IMR-90 (cell line): ENCODE data around the gene MAGEA1. TPM values are rescaled to one million over a fixed set of nuclear protein-coding genes. Genes with fewer than 3 reads are reported as not detected.

Source experiments
- ATAC-seq: fragments of 200-7000 bp; cut with Tn5 transposase; 2 replicates; pipeline ENCODE4 v1.9.1; 2020; ENCODE audit warnings: low read depth, mild to moderate bottlenecking, moderate library complexity
- BruUV-seq: library from RNA; stranded (reverse); fragments of 400-500 nt; replicated peaks from 2 replicates; lab custom pipeline; 2021; lab: Mats Ljungman, UMichigan
- CTCF ChIA-PET: fragments of 300-600 bp; formaldehyde crosslinking; extraction: SDS; loops from one replicate; lab custom pipeline; 2021; ENCODE audit warnings: antibody characterized with exemption; lab: Yijun Ruan, JAX
- POLR2A ChIA-PET: fragments of 300-600 bp; sonication (Branson Sonifier 250); formaldehyde crosslinking; loops from one replicate; lab custom pipeline; 2022; ENCODE audit warnings: antibody characterized with exemption; ENCODE audit not compliant: unreplicated experiment; lab: Charles Lee
- DNase-seq: peaks from one replicate; pipeline ENCODE4 v3.0.0; 2013
- H2AFZ ChIP-seq: replicated peaks from 2 replicates; pipeline ENCODE3; 2013; ENCODE audit warnings: low read length, mild to moderate bottlenecking; ENCODE audit not compliant: poor library complexity
- H2AK5ac ChIP-seq: 2 replicates; pipeline ENCODE4 v1.6.1; 2013; ENCODE audit warnings: low read depth, low read length, inconsistent platforms
- H2AK9ac ChIP-seq: replicated peaks from 2 replicates; pipeline ENCODE3; 2013; ENCODE audit warnings: mild to moderate bottlenecking, low read depth, low read length, moderate library complexity; ENCODE audit not compliant: poor library complexity
- H2BK120ac ChIP-seq: 2 replicates; pipeline ENCODE4 v1.6.1; 2013; ENCODE audit warnings: low read depth, low read length, inconsistent platforms
- H2BK15ac ChIP-seq: 3 replicates; pipeline ENCODE4 v1.6.1; 2013; ENCODE audit warnings: low read depth, low read length, inconsistent platforms
- H2BK20ac ChIP-seq: 2 replicates; pipeline ENCODE4 v1.6.1; 2013; ENCODE audit warnings: low read depth, mild to moderate bottlenecking, inconsistent platforms, low read length, moderate library complexity
- H2BK5ac ChIP-seq: 2 replicates; pipeline ENCODE4 v1.6.1; 2013; ENCODE audit warnings: mild to moderate bottlenecking, low read depth, low read length, inconsistent platforms; ENCODE audit not compliant: poor library complexity, severe bottlenecking
- H3K14ac ChIP-seq: replicated peaks from 2 replicates; pipeline ENCODE4 v1.6.1; 2013; ENCODE audit warnings: low read depth, low read length, inconsistent platforms
- H3K18ac ChIP-seq: 2 replicates; pipeline ENCODE4 v1.6.1; 2013; ENCODE audit warnings: low read depth, low read length, control low read depth
- H3K23ac ChIP-seq: 2 replicates; pipeline ENCODE4 v1.6.1; 2013; ENCODE audit warnings: low read depth, low read length, inconsistent platforms
- H3K27ac ChIP-seq: 2 replicates; pipeline ENCODE4 v1.5.1; 2013; ENCODE audit warnings: mild to moderate bottlenecking, control low read depth, low read length; ENCODE audit not compliant: insufficient read depth
- H3K27me3 ChIP-seq: 2 replicates; pipeline ENCODE4 v1.6.1; 2013; ENCODE audit warnings: low read length; ENCODE audit not compliant: control insufficient read depth, insufficient read depth
- H3K36me3 ChIP-seq: 2 replicates; pipeline ENCODE4 v1.6.1; 2013; ENCODE audit warnings: low read length, mixed read lengths; ENCODE audit not compliant: control insufficient read depth, insufficient read depth
- H3K4ac ChIP-seq: 2 replicates; pipeline ENCODE4 v1.6.1; 2013; ENCODE audit warnings: low read depth, low read length, inconsistent platforms
- H3K4me1 ChIP-seq: 2 replicates; pipeline ENCODE4 v1.6.1; 2013; ENCODE audit warnings: low read length, mixed read lengths; ENCODE audit not compliant: control insufficient read depth, insufficient read depth
- H3K4me2 ChIP-seq: 2 replicates; pipeline ENCODE4 v1.6.1; 2013; ENCODE audit warnings: low read depth, mild to moderate bottlenecking, control low read depth, low read length, moderate library complexity
- H3K4me3 ChIP-seq: 2 replicates; pipeline ENCODE4 v1.5.1; 2013; ENCODE audit warnings: low read depth, mild to moderate bottlenecking, control low read depth, low read length, moderate library complexity; ENCODE audit not compliant: insufficient read depth
- H3K56ac ChIP-seq: 2 replicates; pipeline ENCODE4 v1.6.1; 2013; ENCODE audit warnings: low read length, inconsistent platforms; ENCODE audit not compliant: insufficient read depth; ENCODE audit errors: extremely low read depth
- H3K79me1 ChIP-seq, 2 experiments: 2 replicates each; pipeline ENCODE4 v1.6.1; 2013; ENCODE audit warnings: low read length in 2 of 2, inconsistent platforms in 1 of 2, low read depth in 1 of 2
- H3K9ac ChIP-seq: 2 replicates; pipeline ENCODE4 v1.6.1; 2013; ENCODE audit warnings: low read depth, low read length, control low read depth
- H3K9me1 ChIP-seq: 2 replicates; pipeline ENCODE4 v1.6.1; 2013; ENCODE audit warnings: low read length, inconsistent platforms; ENCODE audit not compliant: insufficient read depth
- H3K9me3 ChIP-seq: 2 replicates; pipeline ENCODE4 v1.6.1; 2013; ENCODE audit warnings: low read length; ENCODE audit not compliant: control insufficient read depth, insufficient read depth
- H4K20me1 ChIP-seq: 2 replicates; pipeline ENCODE4 v1.6.1; 2013; ENCODE audit warnings: low read length, inconsistent platforms; ENCODE audit not compliant: insufficient read depth
- H4K5ac ChIP-seq: 2 replicates; pipeline ENCODE4 v1.6.1; 2013; ENCODE audit warnings: mild to moderate bottlenecking, low read depth, low read length, control low read depth
- H4K8ac ChIP-seq, 2 experiments: 2 replicates each; pipeline ENCODE4 v1.6.1; 2013; ENCODE audit warnings: low read depth in 2 of 2, low read length in 2 of 2, control low read depth in 1 of 2, inconsistent platforms in 1 of 2
- H4K91ac ChIP-seq: 2 replicates; pipeline ENCODE4 v1.6.1; 2013; ENCODE audit warnings: low read depth, low read length, inconsistent platforms; ENCODE audit not compliant: insufficient read depth
- CHD1 ChIP-seq: IDR thresholded peaks from 2 replicates; pipeline ENCODE4 v1.6.1; 2012; ENCODE audit warnings: low read depth, low read length, improper control_type of control experiment
- CTCF ChIP-seq: conservative IDR thresholded peaks from 2 replicates; pipeline ENCODE4 v1.5.1; 2012; ENCODE audit warnings: mild to moderate bottlenecking, low read depth, low read length, improper control_type of control experiment
- ELK1 ChIP-seq: fragments of 150-350 bp; IDR thresholded peaks from 2 replicates; pipeline ENCODE4 v1.6.1; 2016; ENCODE audit warnings: low read depth, mild to moderate bottlenecking, low read length, moderate library complexity, borderline replicate concordance
- FOS ChIP-seq: fragments of 150-350 bp; IDR thresholded peaks from 2 replicates; pipeline ENCODE4 v1.6.1; 2016; ENCODE audit warnings: low read depth, low read length
- MAFK ChIP-seq: IDR thresholded peaks from 2 replicates; pipeline ENCODE4 v1.6.1; 2012; ENCODE audit warnings: low read depth, low read length, improper control_type of control experiment
- MAZ ChIP-seq: IDR thresholded peaks from 2 replicates; pipeline ENCODE4 v1.6.1; 2012; ENCODE audit warnings: low read depth, mild to moderate bottlenecking, low read length, improper control_type of control experiment, moderate library complexity, borderline replicate concordance
- MXI1 ChIP-seq: IDR thresholded peaks from 2 replicates; pipeline ENCODE4 v1.6.1; 2012; ENCODE audit warnings: low read depth, mild to moderate bottlenecking, low read length, moderate library complexity, borderline replicate concordance
- NFE2L2 ChIP-seq: fragments of 150-350 bp; IDR thresholded peaks from 2 replicates; pipeline ENCODE4 v1.6.1; 2016; ENCODE audit warnings: low read depth, mild to moderate bottlenecking, low read length
- POLR2A ChIP-seq: IDR thresholded peaks from 2 replicates; pipeline ENCODE4 v1.6.1; 2012; ENCODE audit warnings: mild to moderate bottlenecking, low read depth, low read length
- RAD21 ChIP-seq: IDR thresholded peaks from 2 replicates; pipeline ENCODE4 v1.6.1; 2012; ENCODE audit warnings: low read length, improper control_type of control experiment
- RCOR1 ChIP-seq: IDR thresholded peaks from 2 replicates; pipeline ENCODE4 v1.6.1; 2012; ENCODE audit warnings: mild to moderate bottlenecking, low read length, improper control_type of control experiment; ENCODE audit not compliant: insufficient replicate concordance
- RFX5 ChIP-seq: IDR thresholded peaks from 2 replicates; pipeline ENCODE4 v1.8.0; 2012; ENCODE audit warnings: low read depth, mild to moderate bottlenecking, low read length, moderate library complexity
- SMC3 ChIP-seq: fragments of 150-350 bp; IDR thresholded peaks from 2 replicates; pipeline ENCODE4 v1.6.1; 2016; ENCODE audit warnings: low read depth, mild to moderate bottlenecking, antibody characterized with exemption, low read length, moderate library complexity
- WGBS, 2 experiments: methylation state at CpG; one replicate each; pipeline versions ENCODE4 v1.1.5 to v1.1.7; 2013; ENCODE audit warnings: missing lambda C conversion rate in 2 of 2; ENCODE audit not compliant: insufficient read length in 1 of 2; ENCODE audit errors: extremely low coverage in 2 of 2; 5-methylcytosine and 5-hydroxymethylcytosine counted together
- dilution Hi-C: fragments of 300-500 bp; cut with HindIII; formaldehyde crosslinking; loops from one replicate; pipeline ENCODE4 v1.14.3; 2018; ENCODE audit warnings: low sequenced_read_pairs; ENCODE audit not compliant: unreplicated experiment
- in situ Hi-C: fragments of 300-500 bp; cut with MboI; formaldehyde crosslinking; loops from 3 replicates; pipeline ENCODE4 v1.14.3; 2019; ENCODE audit warnings: low sequenced_read_pairs, inconsistent platforms, mixed read lengths
- intact Hi-C: fragments of 100-400 bp; cut with micrococcal nuclease; formaldehyde crosslinking; loops from 2 replicates; pipeline ENCODE4 v1.10.0; 2022
- polyA plus RNA-seq, 3 experiments: library from polyadenylated mRNA; depleted of rRNA; stranded (reverse); fragments of >200 nt; gene quantifications; 2 replicates each; pipeline ENCODE4 v1.2.3, GENCODE V29; 2012; ENCODE audit warnings: low replicate concordance in 1 of 3
- total RNA-seq: library from RNA; depleted of rRNA; stranded (reverse); fragments of >200 nt; gene quantifications from 2 replicates; pipeline ENCODE4 v1.2.3, GENCODE V29; 2012

MAGEA1 gene
- total and polyA plus RNA-seq, 2 of the 4 experiments (the other 2 are of a cell fraction): not detected

GRCh38 chrX:153200462-153200861 lies 21.4 kb downstream of the MAGEA1 start:
- H3K23ac ChIP-seq: no peak overlapping the region
- H3K27ac ChIP-seq: no peak overlapping the region
- H3K9me3 ChIP-seq: peaks cover 2% of the 10 kb centered on the region; the same call in 1 of the 2 replicates
- H3K9me1 ChIP-seq: no peaks in the 10 kb centered on the region
- H3K4me1 ChIP-seq: no peaks in the 10 kb centered on the region
- H3K4ac ChIP-seq: no peak overlapping the region
- H3K79me1 ChIP-seq: no peaks in the 10 kb centered on the region
- no peak overlapping the region for H2BK15ac ChIP-seq
- no peak overlapping the region for H4K91ac ChIP-seq
- in situ Hi-C loops (no loop called here), intact Hi-C loops (no loop called here), dilution Hi-C loops (no loop called here)
- no peak overlapping the region for H3K9ac ChIP-seq
- H2AK9ac ChIP-seq: no peak overlapping the region
- H2BK120ac ChIP-seq: no peak overlapping the region
- H4K8ac ChIP-seq: no peak overlapping the region
- no CpG with 5 or more reads among the region's 2 CpGs for WGBS, 2 experiments
- TF ChIP-seq POLR2A (no peak), RFX5 (no peak), SMC3 (no peak), ELK1 (no peak), RCOR1 (no peak), MXI1 (no peak), RAD21 (no peak), CHD1 (no peak), CTCF (no peak), MAZ (no peak), NFE2L2 (no peak), MAFK (no peak), FOS (no peak)
- BruUV-seq: no TSS peak
- H2BK20ac ChIP-seq: no peak overlapping the region
- H3K27me3 ChIP-seq: no peaks in the 10 kb centered on the region; the same call in 1 of the 2 replicates
- ChIA-PET CTCF (no interaction called here), POLR2A (no interaction called here)
- ATAC-seq (no peak), DNase-seq (no peak)
- no peaks in the 10 kb centered on the region for H3K36me3 ChIP-seq
- H3K4me2 ChIP-seq: no peak overlapping the region
- no peak overlapping the region for H3K56ac ChIP-seq
- H2AFZ ChIP-seq: no peak overlapping the region
- H3K14ac ChIP-seq: no peak overlapping the region
- H3K4me3 ChIP-seq: no peak overlapping the region
- no peak overlapping the region for H2AK5ac ChIP-seq
- H4K5ac ChIP-seq: no peak overlapping the region
- H2BK5ac ChIP-seq: no peak overlapping the region
- H4K20me1 ChIP-seq: no peaks in the 10 kb centered on the region
- H3K18ac ChIP-seq: no peak overlapping the region
